T-helper 2 cell treated with Interferon-gamma antibody and Interleukin-4, amounts not matched to agents 5 μg/mL and 100 μg/mL, for 36 hours (primary cell): ENCODE data around the gene BLVRA.
"Not testable (repeated sequence)": the region's sequence is repeated elsewhere in the genome, so short reads cannot be mapped to it uniquely, and the experiment has no call there.

ENCODE experiments used
- DNase-seq: peaks from one replicate; pipeline ENCODE4 v3.0.0; 2021; ENCODE audit warnings: low spot score
- H3K27ac Mint-ChIP-seq: one replicate; pipeline ENCODE4 v1.8.0; 2021; ENCODE audit warnings: mild to moderate bottlenecking, mixed read lengths
- H3K27me3 Mint-ChIP-seq: one replicate; pipeline ENCODE4 v1.8.0; 2021; ENCODE audit warnings: low read depth, mixed read lengths
- H3K36me3 Mint-ChIP-seq: one replicate; pipeline ENCODE4 v1.8.0; 2021; ENCODE audit warnings: low read depth, mixed read lengths
- H3K4me1 Mint-ChIP-seq: one replicate; pipeline ENCODE4 v1.8.0; 2021; ENCODE audit warnings: low read depth, mixed read lengths
- H3K4me3 Mint-ChIP-seq: one replicate; pipeline ENCODE4 v1.8.0; 2022; ENCODE audit warnings: mild to moderate bottlenecking, moderate library complexity, mixed read lengths
- H3K9me3 Mint-ChIP-seq: one replicate; pipeline ENCODE4 v1.8.0; 2021; ENCODE audit warnings: mixed read lengths

BLVRA gene

GRCh38 chr7:43825391-43825808 is 66.9 kb downstream of the BLVRA start:
- H3K36me3 Mint-ChIP-seq: no peaks in the 10 kb centered on the region
- H3K4me3 Mint-ChIP-seq: no peak overlapping the region
- H3K9me3 Mint-ChIP-seq: no peaks in the 10 kb centered on the region
- DNase-seq: no peak
- H3K27ac Mint-ChIP-seq: no peak overlapping the region
- no peaks in the 10 kb centered on the region for H3K4me1 Mint-ChIP-seq
- peaks cover 57% of the 10 kb centered on the region for H3K27me3 Mint-ChIP-seq

- H3K9me3 Mint-ChIP-seq: peaks cover 20% of the 10 kb centered on the region
- not testable (repeated sequence) for DNase-seq, H3K4me3 Mint-ChIP-seq, H3K27ac Mint-ChIP-seq, H3K36me3 Mint-ChIP-seq
- H3K4me1 Mint-ChIP-seq: peaks cover 13% of the 10 kb centered on the region
- H3K27me3 Mint-ChIP-seq: peaks cover 26% of the 10 kb centered on the region
Measured at GRCh38 chr7:43830917-43831316, 72.4 kb downstream of the BLVRA start.

- Mint-ChIP-seq H3K27ac (peak overlapping the region; percentile 83), H3K4me3 (peak overlapping the region; percentile 78), H3K36me3 (peaks cover 2% of the 10 kb centered on the region), H3K9me3 (peaks cover 20% of the 10 kb centered on the region), H3K27me3 (peaks cover 4% of the 10 kb centered on the region), H3K4me1 (peaks cover 17% of the 10 kb centered on the region)
- DNase-seq: peak; percentile 52
Measured at GRCh38 chr7:43834463-43835251, 76.2 kb downstream of the BLVRA start.

DNA sequence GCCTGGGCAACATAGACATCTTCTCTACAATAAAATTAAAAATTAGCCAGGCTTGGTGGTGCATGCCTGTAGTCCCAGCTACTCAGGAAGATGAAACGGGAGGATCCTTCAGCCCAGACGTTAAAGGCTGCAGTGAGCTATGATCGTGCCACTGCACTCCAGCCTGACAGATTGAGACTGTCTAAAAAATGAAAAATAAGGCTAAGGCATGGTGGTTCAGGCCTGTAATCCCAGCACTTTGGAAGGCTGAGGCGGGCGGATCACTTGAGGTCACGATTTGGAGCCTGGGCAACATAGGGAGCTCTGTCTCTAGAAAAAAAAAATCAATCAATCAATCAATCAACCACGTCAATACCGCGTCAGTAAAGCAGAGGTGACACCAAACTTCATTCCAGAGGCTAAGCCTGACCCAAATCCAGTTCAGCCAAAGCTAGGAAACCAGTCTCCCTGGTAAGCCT is 79.8 kb downstream of the BLVRA start:
- Mint-ChIP-seq H3K9me3 (no peaks in the 10 kb centered on the region), H3K4me3 (no peak overlapping the region), H3K27ac (no peak overlapping the region)

GRCh38 chr7:43843296-43843695 is 84.8 kb downstream of the BLVRA start:
- no peaks in the 10 kb centered on the region for H3K36me3 Mint-ChIP-seq
- DNase-seq: no peak
- H3K4me3 Mint-ChIP-seq: no peak overlapping the region
- peaks cover 12% of the 10 kb centered on the region for H3K27me3 Mint-ChIP-seq
- H3K4me1 Mint-ChIP-seq: peaks cover 6% of the 10 kb centered on the region
- no peak overlapping the region for H3K27ac Mint-ChIP-seq
- no peaks in the 10 kb centered on the region for H3K9me3 Mint-ChIP-seq

More for the DNA sequence above, 79.8 kb downstream of the BLVRA start:
- peaks cover 12% of the 10 kb centered on the region for H3K27me3 Mint-ChIP-seq
- peaks cover 18% of the 10 kb centered on the region for H3K4me1 Mint-ChIP-seq
- no peak for DNase-seq
- no peaks in the 10 kb centered on the region for H3K36me3 Mint-ChIP-seq

DNA sequence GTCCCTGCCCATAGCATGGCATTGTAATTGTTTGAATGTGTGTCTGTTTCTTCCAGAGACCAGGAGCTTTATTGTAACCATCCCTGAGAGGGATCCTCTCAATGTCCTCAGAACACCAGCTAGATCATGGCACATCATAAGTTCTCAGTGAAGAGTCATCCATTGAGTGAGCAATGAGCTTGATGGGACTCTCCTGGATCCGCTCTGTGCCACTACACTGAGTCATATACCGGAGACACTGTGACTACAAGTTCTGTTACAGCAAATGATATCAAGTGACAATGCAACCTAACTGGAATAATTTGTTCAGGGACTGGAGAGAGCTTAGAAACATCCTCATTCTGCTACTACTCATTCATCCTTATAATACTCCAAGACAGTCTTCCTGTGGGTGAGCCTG is 85.8 kb downstream of the BLVRA start:
- no peak overlapping the region for H3K4me3 Mint-ChIP-seq
- H3K36me3 Mint-ChIP-seq: no peaks in the 10 kb centered on the region
- DNase-seq: no peak

DNA sequence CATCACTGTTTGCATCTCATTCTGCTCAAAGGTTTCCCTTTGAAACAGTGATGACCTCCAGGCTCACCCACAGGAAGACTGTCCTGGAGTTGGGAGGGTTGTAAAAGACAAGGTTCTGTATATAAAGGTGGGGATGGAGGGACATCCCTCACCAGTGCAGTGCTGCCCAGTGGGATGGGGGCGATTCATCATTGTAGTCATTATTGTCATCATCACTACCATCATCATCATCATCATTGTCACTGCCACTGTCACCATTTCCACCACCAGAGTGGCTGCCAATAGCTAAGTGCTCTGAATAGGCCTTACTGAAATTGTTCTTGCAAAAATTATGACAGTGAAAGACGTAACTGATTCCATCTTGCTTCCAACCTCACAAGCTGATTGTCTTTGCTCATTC is 86.2 kb downstream of the BLVRA start:
- Mint-ChIP-seq H3K36me3 (no peaks in the 10 kb centered on the region), H3K9me3 (no peaks in the 10 kb centered on the region), H3K4me3 (no peak overlapping the region), H3K27ac (no peak overlapping the region), H3K27me3 (peaks cover 12% of the 10 kb centered on the region), H3K4me1 (peaks cover 2% of the 10 kb centered on the region)
- DNase-seq: no peak

More for the DNA sequence above, 85.8 kb downstream of the BLVRA start:
- no peak overlapping the region for H3K27ac Mint-ChIP-seq
- H3K27me3 Mint-ChIP-seq: peaks cover 12% of the 10 kb centered on the region
- no peaks in the 10 kb centered on the region for H3K9me3 Mint-ChIP-seq
- peaks cover 2% of the 10 kb centered on the region for H3K4me1 Mint-ChIP-seq

DNA sequence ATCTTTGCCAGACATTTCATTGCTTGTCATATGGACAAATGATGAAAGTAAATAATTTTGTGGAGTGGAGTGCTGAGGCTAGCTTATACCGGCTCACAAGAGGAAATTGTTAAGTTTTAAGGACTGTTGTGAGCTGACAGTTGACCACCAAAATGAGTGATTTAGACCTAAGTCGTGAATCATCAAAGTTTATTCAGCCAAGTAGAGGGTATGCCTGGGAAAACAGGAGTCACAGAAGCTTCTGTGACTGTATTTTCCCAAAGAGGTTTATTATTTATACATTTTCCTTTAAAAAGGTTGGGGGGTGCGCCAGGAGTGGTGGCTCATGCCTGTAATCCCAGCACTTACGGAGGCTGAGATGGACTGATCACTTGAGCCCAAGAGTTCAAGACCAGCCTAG is 89.0 kb downstream of the BLVRA start:
- Mint-ChIP-seq H3K9me3 (no peaks in the 10 kb centered on the region), H3K4me3 (no peak overlapping the region), H3K27ac (no peak overlapping the region), H3K36me3 (no peaks in the 10 kb centered on the region), H3K4me1 (peaks cover 5% of the 10 kb centered on the region), H3K27me3 (peaks cover 9% of the 10 kb centered on the region)
- DNase-seq: no peak

DNA sequence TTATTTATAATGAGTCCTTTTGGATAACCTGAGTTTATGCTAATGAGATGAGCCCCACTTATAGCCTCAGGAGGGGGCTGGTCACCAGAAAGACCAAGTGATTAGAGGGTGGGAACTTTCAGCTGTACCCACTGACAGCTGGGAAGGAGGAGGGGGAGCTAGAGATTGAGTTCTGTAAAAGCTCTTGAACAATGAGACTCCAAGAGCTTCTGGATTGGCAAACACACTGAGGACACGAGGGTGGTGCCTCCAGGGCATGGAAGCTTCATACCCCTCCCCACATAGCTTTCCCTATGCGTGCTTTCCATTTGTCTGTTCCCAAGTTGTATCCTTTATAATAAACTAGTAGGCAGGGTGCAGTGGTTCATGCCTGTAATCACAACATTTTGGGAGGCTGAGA is 90.6 kb downstream of the BLVRA start:
- peaks cover 5% of the 10 kb centered on the region for H3K4me1 Mint-ChIP-seq
- no peaks in the 10 kb centered on the region for H3K36me3 Mint-ChIP-seq
- no peaks in the 10 kb centered on the region for H3K9me3 Mint-ChIP-seq
- no peak for DNase-seq
- H3K27ac Mint-ChIP-seq: no peak overlapping the region
- H3K27me3 Mint-ChIP-seq: peaks cover 4% of the 10 kb centered on the region
- no peak overlapping the region for H3K4me3 Mint-ChIP-seq

DNA sequence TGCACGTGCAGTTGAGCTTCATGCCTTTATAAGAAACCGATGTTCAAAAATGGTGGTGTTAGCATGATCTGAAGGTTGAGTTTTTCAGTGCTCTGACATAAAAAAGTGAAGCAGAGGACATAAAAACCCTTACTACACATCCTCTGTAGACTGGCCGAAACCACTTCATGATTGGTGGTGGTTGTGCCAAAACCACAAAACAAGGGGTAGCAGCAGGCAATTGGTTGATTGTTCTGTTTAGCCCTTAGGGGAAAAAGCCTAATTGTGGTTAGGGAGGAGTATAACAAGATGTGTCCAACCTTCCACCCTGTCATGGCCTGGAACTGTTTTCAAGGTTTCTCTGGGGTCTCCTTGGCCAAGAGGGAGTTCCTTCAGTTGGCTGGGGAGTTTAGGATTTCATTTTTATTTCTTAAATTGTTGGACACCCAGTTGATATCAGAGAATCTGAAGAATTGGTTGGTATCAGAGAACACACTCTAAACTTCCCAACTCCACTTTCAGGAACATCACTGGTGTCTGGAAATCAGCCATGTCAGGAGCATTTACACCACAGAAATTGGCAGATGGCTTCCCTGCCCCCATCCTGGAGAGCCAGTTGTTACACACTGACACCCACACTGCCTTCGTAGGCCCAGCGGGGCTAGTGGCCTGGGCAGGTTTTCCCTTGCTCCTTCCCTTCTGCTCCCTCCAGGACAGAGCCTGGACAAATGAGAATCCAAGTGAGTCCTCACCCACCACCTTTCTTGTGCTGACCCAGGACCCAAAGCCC is 92.1 kb downstream of the BLVRA start:
- no peak overlapping the region for H3K4me3 Mint-ChIP-seq
- DNase-seq: no peak
- no peaks in the 10 kb centered on the region for H3K36me3 Mint-ChIP-seq
- H3K4me1 Mint-ChIP-seq: peaks cover 5% of the 10 kb centered on the region
- H3K9me3 Mint-ChIP-seq: no peaks in the 10 kb centered on the region
- H3K27ac Mint-ChIP-seq: no peak overlapping the region
- peaks cover 4% of the 10 kb centered on the region for H3K27me3 Mint-ChIP-seq

DNA sequence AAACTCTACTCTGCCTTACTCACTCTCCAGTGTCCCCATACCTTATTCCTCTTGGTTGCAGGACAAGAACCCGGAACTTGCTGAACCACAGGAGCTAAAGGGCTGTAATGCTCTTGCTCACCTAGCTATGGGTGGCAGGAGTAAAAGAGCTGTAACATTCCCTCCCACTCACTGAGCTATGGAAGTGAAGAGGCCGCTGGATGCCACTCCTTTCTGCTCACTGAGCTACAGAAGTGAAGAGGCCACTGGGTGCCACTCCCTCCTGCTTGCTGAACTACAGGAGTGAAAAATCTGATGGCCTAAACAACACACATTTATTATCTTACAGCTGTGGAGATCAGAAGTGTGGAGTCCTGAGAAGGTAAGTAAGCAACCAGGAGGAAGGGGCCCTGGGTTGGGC is 93.3 kb downstream of the BLVRA start:
- no peak for DNase-seq
- H3K4me3 Mint-ChIP-seq: no peak overlapping the region
- peaks cover 5% of the 10 kb centered on the region for H3K4me1 Mint-ChIP-seq
- peaks cover 4% of the 10 kb centered on the region for H3K27me3 Mint-ChIP-seq
- H3K9me3 Mint-ChIP-seq: no peaks in the 10 kb centered on the region
- no peaks in the 10 kb centered on the region for H3K36me3 Mint-ChIP-seq
- H3K27ac Mint-ChIP-seq: no peak overlapping the region

- Mint-ChIP-seq H3K4me3 (no peak overlapping the region), H3K27me3 (peaks cover 4% of the 10 kb centered on the region), H3K4me1 (peaks cover 1% of the 10 kb centered on the region), H3K27ac (no peak overlapping the region), H3K9me3 (no peaks in the 10 kb centered on the region), H3K36me3 (no peaks in the 10 kb centered on the region)
- no peak for DNase-seq
Measured at GRCh38 chr7:43855176-43855575, 96.7 kb downstream of the BLVRA start.

GRCh38 chr7:43856316-43856715 is 97.8 kb downstream of the BLVRA start:
- H3K36me3 Mint-ChIP-seq: no peaks in the 10 kb centered on the region
- no peaks in the 10 kb centered on the region for H3K9me3 Mint-ChIP-seq
- DNase-seq: no peak
- H3K27me3 Mint-ChIP-seq: peaks cover 8% of the 10 kb centered on the region
- H3K4me3 Mint-ChIP-seq: no peak overlapping the region
- H3K4me1 Mint-ChIP-seq: no peaks in the 10 kb centered on the region
- H3K27ac Mint-ChIP-seq: no peak overlapping the region
